ENCODE results near the gene CNTN5.

The CNTN5 gene

DNA sequence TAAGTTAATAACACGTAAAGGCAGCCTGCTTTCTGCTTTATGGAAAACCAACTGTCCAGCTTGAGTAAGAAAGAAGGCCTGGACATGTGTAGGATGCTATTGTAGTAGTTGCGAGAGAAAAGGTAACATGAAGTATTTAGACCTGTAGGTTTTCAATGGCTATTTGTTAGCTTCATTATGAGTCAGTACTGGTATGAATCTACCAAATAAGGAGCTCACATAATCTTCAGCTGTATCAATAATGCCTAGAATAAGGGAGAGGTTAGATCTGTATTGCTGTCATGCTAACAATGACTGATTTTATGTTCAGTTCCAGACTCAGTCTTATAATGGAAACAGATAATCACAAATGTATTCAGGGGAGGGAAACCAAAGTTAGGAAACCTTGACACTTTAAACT is 550.3 kb downstream of the CNTN5 start:
- no peaks in the 10 kb centered on the region for H3K4me1 ChIP-seq (ENCODE audit: control insufficient read depth, low read depth, low read length)
- no peaks in the 10 kb centered on the region for H3K9me3 ChIP-seq (ENCODE audit: control insufficient read depth, low read depth, low read length)
- H3K4me3 ChIP-seq (ENCODE audit: low read length): no peak overlapping the region
- no peaks in the 10 kb centered on the region for H3K36me3 ChIP-seq (ENCODE audit: control insufficient read depth, low read depth, low read length)
- H3K9ac ChIP-seq (ENCODE audit: low read length): no peak overlapping the region
- no peaks in the 10 kb centered on the region for H3K27me3 ChIP-seq (ENCODE audit: control insufficient read depth, insufficient read depth, low read length)
- no peak overlapping the region for H3K27ac ChIP-seq (ENCODE audit: low read length)

- Histone ChIP-seq H3K9ac (ENCODE audit: low read length) (no peak overlapping the region), H3K27ac (ENCODE audit: low read length) (no peak overlapping the region), H3K4me3 (ENCODE audit: low read length) (no peak overlapping the region), H3K27me3 (ENCODE audit: control insufficient read depth, insufficient read depth, low read length) (no peaks in the 10 kb centered on the region), H3K9me3 (ENCODE audit: control insufficient read depth, low read depth, low read length) (peaks cover 3% of the 10 kb centered on the region), H3K36me3 (ENCODE audit: control insufficient read depth, low read depth, low read length) (no peaks in the 10 kb centered on the region), H3K4me1 (ENCODE audit: control insufficient read depth, low read depth, low read length) (no peaks in the 10 kb centered on the region)
These were observed 564.1 kb downstream of the CNTN5 start for GRCh38 chr11:99584830-99585229.

DNA sequence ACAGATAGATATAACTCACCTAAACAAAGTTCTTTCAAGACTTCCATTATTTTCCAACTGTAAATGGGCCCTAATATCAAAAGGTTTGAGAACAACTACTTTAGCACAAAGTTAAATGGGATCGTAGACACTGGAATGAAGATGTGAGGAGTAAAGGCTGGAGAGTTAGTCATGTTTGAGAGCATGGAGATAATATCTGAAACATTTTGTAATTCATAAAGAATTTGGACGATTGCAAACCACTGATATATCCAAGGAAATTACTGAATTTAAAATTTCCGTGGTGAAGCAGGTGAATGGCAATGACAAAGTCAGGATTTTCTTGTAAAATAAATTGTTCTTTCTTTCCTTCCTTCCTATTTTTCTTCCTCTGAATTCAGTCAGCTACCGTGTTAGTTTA is 564.9 kb downstream of the CNTN5 start:
- Histone ChIP-seq H3K4me3 (ENCODE audit: low read length) (no peak overlapping the region), H3K4me1 (ENCODE audit: control insufficient read depth, low read depth, low read length) (no peaks in the 10 kb centered on the region), H3K27ac (ENCODE audit: low read length) (no peak overlapping the region), H3K36me3 (ENCODE audit: control insufficient read depth, low read depth, low read length) (no peaks in the 10 kb centered on the region), H3K9me3 (ENCODE audit: control insufficient read depth, low read depth, low read length) (peaks cover 3% of the 10 kb centered on the region), H3K27me3 (ENCODE audit: control insufficient read depth, insufficient read depth, low read length) (no peaks in the 10 kb centered on the region), H3K9ac (ENCODE audit: low read length) (no peak overlapping the region)

GRCh38 chr11:99589771-99590170 is 569.0 kb downstream of the CNTN5 start:
- H3K4me1 ChIP-seq (ENCODE audit: control insufficient read depth, low read depth, low read length): no peaks in the 10 kb centered on the region
- no peaks in the 10 kb centered on the region for H3K36me3 ChIP-seq (ENCODE audit: control insufficient read depth, low read depth, low read length)
- no peak overlapping the region for H3K4me3 ChIP-seq (ENCODE audit: low read length)
- H3K9ac ChIP-seq (ENCODE audit: low read length): no peak overlapping the region
- H3K27me3 ChIP-seq (ENCODE audit: control insufficient read depth, insufficient read depth, low read length): no peaks in the 10 kb centered on the region
- H3K27ac ChIP-seq (ENCODE audit: low read length): no peak overlapping the region
- H3K9me3 ChIP-seq (ENCODE audit: control insufficient read depth, low read depth, low read length): no peaks in the 10 kb centered on the region

- Histone ChIP-seq H3K9ac (ENCODE audit: low read length) (no peak overlapping the region), H3K4me1 (ENCODE audit: control insufficient read depth, low read depth, low read length) (no peaks in the 10 kb centered on the region), H3K27ac (ENCODE audit: low read length) (no peak overlapping the region), H3K4me3 (ENCODE audit: low read length) (no peak overlapping the region), H3K27me3 (ENCODE audit: control insufficient read depth, insufficient read depth, low read length) (no peaks in the 10 kb centered on the region), H3K36me3 (ENCODE audit: control insufficient read depth, low read depth, low read length) (no peaks in the 10 kb centered on the region), H3K9me3 (ENCODE audit: control insufficient read depth, low read depth, low read length) (no peaks in the 10 kb centered on the region)
These were observed 571.5 kb downstream of the CNTN5 start for GRCh38 chr11:99592266-99592665.

DNA sequence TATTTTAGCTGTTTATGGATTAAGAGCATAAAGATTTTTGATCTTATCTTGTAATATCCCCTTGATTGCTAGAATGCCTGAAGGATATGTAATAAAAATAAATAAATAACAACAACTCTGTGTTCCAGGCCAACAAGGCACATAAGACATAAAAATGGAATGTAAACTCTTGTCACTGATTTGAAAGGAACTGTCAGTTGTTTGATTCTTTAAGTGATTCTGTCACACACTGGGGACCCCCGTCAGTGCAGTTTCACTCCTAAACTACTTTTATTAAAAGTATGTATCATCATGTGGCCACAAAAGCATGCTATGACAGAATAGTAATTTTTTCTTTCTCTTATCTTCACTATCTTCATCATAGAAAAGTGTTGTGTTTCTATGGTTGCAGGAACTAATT is 572.4 kb downstream of the CNTN5 start:
- H3K4me1 ChIP-seq (ENCODE audit: control insufficient read depth, low read depth, low read length): no peaks in the 10 kb centered on the region
- no peaks in the 10 kb centered on the region for H3K36me3 ChIP-seq (ENCODE audit: control insufficient read depth, low read depth, low read length)
- no peak overlapping the region for H3K4me3 ChIP-seq (ENCODE audit: low read length)
- H3K9ac ChIP-seq (ENCODE audit: low read length): no peak overlapping the region
- no peaks in the 10 kb centered on the region for H3K9me3 ChIP-seq (ENCODE audit: control insufficient read depth, low read depth, low read length)
- H3K27ac ChIP-seq (ENCODE audit: low read length): no peak overlapping the region
- H3K27me3 ChIP-seq (ENCODE audit: control insufficient read depth, insufficient read depth, low read length): no peaks in the 10 kb centered on the region

DNA sequence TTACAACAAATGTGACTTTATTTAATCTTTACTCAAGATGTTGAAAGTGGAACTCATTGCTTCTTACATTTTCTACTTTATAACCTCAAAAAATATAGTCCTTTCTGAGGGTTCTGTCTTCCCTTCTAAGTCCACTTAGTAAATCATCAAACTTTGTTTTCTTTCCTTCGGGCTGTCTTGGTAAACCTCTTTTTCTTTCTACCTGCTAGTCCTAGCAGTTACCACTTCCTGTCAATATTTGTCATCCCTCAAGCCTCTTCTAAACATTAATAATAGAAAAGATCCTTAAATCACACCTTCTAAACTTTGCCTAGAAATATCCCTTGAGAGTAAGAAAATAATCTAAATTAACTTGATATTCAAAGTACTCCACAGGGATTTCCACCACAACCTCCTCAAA is 580.4 kb downstream of the CNTN5 start:
- Histone ChIP-seq H3K9me3 (ENCODE audit: control insufficient read depth, low read depth, low read length) (no peaks in the 10 kb centered on the region), H3K9ac (ENCODE audit: low read length) (no peak overlapping the region), H3K36me3 (ENCODE audit: control insufficient read depth, low read depth, low read length) (no peaks in the 10 kb centered on the region), H3K4me3 (ENCODE audit: low read length) (no peak overlapping the region), H3K4me1 (ENCODE audit: control insufficient read depth, low read depth, low read length) (no peaks in the 10 kb centered on the region), H3K27me3 (ENCODE audit: control insufficient read depth, insufficient read depth, low read length) (no peaks in the 10 kb centered on the region), H3K27ac (ENCODE audit: low read length) (no peak overlapping the region)

DNA sequence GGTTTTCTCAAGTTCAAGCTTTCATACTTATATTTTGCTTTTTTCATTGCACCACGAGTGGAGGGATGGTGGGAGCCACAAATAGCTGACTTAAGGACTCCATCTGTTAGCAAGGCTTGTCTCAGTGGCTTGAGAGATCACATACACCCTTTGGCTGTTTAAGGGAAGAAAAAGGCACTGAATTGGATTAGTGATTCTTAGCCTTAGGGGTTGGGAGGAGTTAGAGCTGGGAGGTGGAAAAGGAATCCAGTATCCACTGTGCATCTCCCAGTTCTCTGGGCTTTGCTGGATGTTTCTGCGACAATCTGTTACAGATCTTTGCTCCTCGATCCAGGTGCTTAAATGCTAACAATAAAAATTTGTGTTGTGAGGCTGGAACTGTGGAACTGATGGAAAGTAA is 593.6 kb downstream of the CNTN5 start:
- Histone ChIP-seq H3K27ac (ENCODE audit: low read length) (no peak overlapping the region), H3K4me3 (ENCODE audit: low read length) (no peak overlapping the region), H3K9ac (ENCODE audit: low read length) (no peak overlapping the region), H3K27me3 (ENCODE audit: control insufficient read depth, insufficient read depth, low read length) (no peaks in the 10 kb centered on the region), H3K36me3 (ENCODE audit: control insufficient read depth, low read depth, low read length) (no peaks in the 10 kb centered on the region), H3K4me1 (ENCODE audit: control insufficient read depth, low read depth, low read length) (no peaks in the 10 kb centered on the region), H3K9me3 (ENCODE audit: control insufficient read depth, low read depth, low read length) (no peaks in the 10 kb centered on the region)

- H3K9ac ChIP-seq (ENCODE audit: low read length): no peak overlapping the region
- H3K9me3 ChIP-seq (ENCODE audit: control insufficient read depth, low read depth, low read length): no peaks in the 10 kb centered on the region
- H3K27ac ChIP-seq (ENCODE audit: low read length): no peak overlapping the region
- H3K36me3 ChIP-seq (ENCODE audit: control insufficient read depth, low read depth, low read length): no peaks in the 10 kb centered on the region
- H3K4me3 ChIP-seq (ENCODE audit: low read length): no peak overlapping the region
- no peaks in the 10 kb centered on the region for H3K27me3 ChIP-seq (ENCODE audit: control insufficient read depth, insufficient read depth, low read length)
- H3K4me1 ChIP-seq (ENCODE audit: control insufficient read depth, low read depth, low read length): peaks cover 4% of the 10 kb centered on the region
These were observed 609.9 kb downstream of the CNTN5 start for GRCh38 chr11:99630629-99631028.

- Histone ChIP-seq H3K9ac (ENCODE audit: low read length) (no peak overlapping the region), H3K4me1 (ENCODE audit: control insufficient read depth, low read depth, low read length) (peaks cover 4% of the 10 kb centered on the region), H3K36me3 (ENCODE audit: control insufficient read depth, low read depth, low read length) (no peaks in the 10 kb centered on the region), H3K27me3 (ENCODE audit: control insufficient read depth, insufficient read depth, low read length) (no peaks in the 10 kb centered on the region), H3K9me3 (ENCODE audit: control insufficient read depth, low read depth, low read length) (no peaks in the 10 kb centered on the region), H3K27ac (ENCODE audit: low read length) (no peak overlapping the region), H3K4me3 (ENCODE audit: low read length) (no peak overlapping the region)
These were observed 610.9 kb downstream of the CNTN5 start for GRCh38 chr11:99631618-99632017.

DNA sequence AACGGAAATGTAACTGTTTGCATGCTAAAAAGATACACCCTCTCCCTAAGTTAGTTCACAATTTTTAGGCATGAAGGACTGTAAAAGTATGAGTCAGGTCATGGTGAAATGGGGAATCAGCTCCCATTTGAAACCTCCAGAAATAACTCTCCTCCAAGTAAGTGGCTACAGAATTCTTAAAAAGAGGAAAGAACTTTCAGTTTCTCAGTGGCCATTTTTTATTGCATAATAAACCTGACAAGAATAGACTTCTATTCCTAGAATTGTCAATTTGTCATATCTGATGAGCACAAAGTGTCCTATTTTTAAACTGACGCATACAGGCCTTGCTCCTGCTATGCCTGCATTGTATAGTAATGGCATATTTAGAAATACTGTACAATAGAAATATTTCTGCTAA is 612.2 kb downstream of the CNTN5 start:
- H3K36me3 ChIP-seq (ENCODE audit: control insufficient read depth, low read depth, low read length): no peaks in the 10 kb centered on the region
- peaks cover 4% of the 10 kb centered on the region for H3K4me1 ChIP-seq (ENCODE audit: control insufficient read depth, low read depth, low read length)
- no peak overlapping the region for H3K9ac ChIP-seq (ENCODE audit: low read length)
- H3K4me3 ChIP-seq (ENCODE audit: low read length): no peak overlapping the region
- H3K9me3 ChIP-seq (ENCODE audit: control insufficient read depth, low read depth, low read length): no peaks in the 10 kb centered on the region
- H3K27ac ChIP-seq (ENCODE audit: low read length): no peak overlapping the region
- no peaks in the 10 kb centered on the region for H3K27me3 ChIP-seq (ENCODE audit: control insufficient read depth, insufficient read depth, low read length)

GRCh38 chr11:99634581-99634980 is 613.8 kb downstream of the CNTN5 start:
- no peak overlapping the region for H3K9ac ChIP-seq (ENCODE audit: low read length)
- peaks cover 4% of the 10 kb centered on the region for H3K9me3 ChIP-seq (ENCODE audit: control insufficient read depth, low read depth, low read length)
- peaks cover 4% of the 10 kb centered on the region for H3K4me1 ChIP-seq (ENCODE audit: control insufficient read depth, low read depth, low read length)
- no peaks in the 10 kb centered on the region for H3K27me3 ChIP-seq (ENCODE audit: control insufficient read depth, insufficient read depth, low read length)
- no peaks in the 10 kb centered on the region for H3K36me3 ChIP-seq (ENCODE audit: control insufficient read depth, low read depth, low read length)
- no peak overlapping the region for H3K27ac ChIP-seq (ENCODE audit: low read length)
- no peak overlapping the region for H3K4me3 ChIP-seq (ENCODE audit: low read length)

All from iPS-18a (cell line).